Measurements from ENCODE around the gene TNRC6B.

- TF ChIP-seq EZH2 (IDR thresholded peaks at IDR 0.05; ENCODE audit: borderline replicate concordance, insufficient read depth, low read length, poor library complexity, severe bottlenecking) (no peak), SMC3 (conservative IDR thresholded peaks at IDR 0.05; ENCODE audit: poor library complexity) (no peak), EP300 (conservative IDR thresholded peaks at IDR 0.05; ENCODE audit: poor library complexity, severe bottlenecking) (no peak), POLR2AphosphoS5 (IDR thresholded peaks at IDR 0.05) (no peak)
- TF ChIP-seq, protein P1, sequence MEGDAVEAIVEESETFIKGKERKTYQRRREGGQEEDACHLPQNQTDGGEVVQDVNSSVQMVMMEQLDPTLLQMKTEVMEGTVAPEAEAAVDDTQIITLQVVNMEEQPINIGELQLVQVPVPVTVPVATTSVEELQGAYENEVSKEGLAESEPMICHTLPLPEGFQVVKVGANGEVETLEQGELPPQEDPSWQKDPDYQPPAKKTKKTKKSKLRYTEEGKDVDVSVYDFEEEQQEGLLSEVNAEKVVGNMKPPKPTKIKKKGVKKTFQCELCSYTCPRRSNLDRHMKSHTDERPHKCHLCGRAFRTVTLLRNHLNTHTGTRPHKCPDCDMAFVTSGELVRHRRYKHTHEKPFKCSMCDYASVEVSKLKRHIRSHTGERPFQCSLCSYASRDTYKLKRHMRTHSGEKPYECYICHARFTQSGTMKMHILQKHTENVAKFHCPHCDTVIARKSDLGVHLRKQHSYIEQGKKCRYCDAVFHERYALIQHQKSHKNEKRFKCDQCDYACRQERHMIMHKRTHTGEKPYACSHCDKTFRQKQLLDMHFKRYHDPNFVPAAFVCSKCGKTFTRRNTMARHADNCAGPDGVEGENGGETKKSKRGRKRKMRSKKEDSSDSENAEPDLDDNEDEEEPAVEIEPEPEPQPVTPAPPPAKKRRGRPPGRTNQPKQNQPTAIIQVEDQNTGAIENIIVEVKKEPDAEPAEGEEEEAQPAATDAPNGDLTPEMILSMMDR (IDR thresholded peaks at IDR 0.05; ENCODE audit: poor library complexity, severe bottlenecking), result no peak
These were observed 92.3 kb downstream of the TNRC6B start for GRCh38 chr22:40270031-40270430.

Data from neural cell (in vitro differentiated cells).